Fibroblast of skin of scalp (primary cell): ENCODE data around the gene CEBPB.

Experiments used
- DNase-seq: peaks from one replicate; pipeline ENCODE4 v3.0.0-alpha.2; 2013

CEBPB gene

DNA sequence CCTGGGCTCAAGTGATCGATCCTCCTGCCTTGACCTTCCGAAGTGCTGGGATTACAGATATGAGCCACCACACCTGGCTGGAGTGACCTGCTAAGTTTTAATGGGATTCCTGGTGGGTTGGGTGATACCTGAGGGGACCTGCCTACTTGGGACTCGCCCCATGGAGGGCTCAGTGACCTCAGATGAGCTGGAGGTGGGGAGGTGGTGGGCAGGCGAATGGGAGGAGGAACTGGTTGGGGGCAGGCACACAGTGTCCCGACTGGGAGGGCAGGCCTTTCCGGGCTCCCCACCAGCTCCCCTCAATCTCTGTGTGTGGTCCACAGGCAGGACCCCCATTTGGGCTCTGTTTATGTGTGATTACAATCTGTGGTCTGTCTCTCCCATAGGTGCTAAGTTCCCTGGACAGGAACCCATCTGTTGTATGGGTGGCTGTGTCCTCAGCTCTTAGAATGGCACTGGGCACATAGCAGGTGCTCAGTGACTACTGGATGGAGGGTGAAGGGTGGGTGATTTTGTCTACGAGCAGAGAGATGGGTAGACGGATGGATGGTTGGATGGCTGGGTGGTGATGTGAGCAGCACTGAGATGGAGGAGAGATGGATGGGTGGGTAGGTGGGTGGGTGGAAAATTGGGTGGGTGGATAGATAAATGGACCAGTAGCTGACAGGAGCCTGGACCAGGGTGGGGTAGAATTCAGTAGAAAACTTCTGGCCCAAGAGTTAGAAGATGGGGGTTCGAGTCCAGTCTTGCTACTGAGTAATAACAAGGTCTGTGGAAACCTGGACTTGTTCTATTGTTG, 23.8 kb downstream of the CEBPB start:
- no peak for DNase-seq

DNA sequence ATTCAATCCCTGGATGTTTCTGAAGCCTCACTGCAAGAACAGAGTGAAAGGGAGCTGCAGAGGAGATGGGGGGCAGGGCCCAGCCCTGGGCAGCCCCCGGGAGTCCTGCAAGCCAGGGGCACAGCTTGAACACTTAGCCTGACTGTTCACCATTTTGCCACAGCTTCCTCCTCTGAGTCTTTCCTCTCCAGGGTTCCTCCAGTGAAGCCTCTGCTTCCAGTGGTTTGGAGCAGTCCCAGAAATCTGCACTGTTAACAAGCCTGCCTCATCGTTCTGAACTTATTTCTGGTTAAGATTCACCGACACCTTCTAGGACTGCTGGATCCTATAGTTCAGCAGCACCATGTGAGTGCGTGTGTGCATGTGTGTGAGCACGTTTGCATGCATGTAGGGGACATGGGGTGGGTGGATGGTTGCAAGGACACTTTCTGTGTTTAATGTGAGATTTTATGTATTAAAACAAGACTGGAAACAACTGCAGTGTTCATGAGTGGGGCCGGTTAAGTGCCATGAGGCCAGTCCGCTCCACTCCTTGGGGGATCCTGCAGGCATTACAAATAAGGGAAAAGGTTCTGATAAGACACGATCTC, 24.6 kb downstream of the CEBPB start:
- DNase-seq = peak; percentile 68

DNA sequence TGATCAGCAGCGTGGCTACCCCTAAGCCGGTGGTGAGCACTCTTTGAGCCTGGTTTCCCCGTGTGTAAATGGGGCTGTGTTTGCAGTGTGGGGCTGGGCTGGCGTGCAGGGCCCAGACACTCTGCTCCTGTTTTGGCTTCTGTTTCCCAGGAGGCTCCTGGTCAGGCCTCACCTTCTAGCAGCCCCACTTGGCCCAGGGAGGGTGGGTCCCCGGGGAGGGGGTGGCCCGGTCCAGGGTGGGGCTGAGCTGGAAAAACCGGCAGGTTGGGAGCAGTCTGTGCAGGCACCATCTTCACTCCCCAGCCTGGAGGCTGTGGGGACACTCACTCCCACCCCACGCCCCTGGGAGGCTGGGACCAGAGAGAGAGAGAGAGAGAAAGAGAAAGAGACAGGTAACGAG, 25.3 kb downstream of the CEBPB start:
- no peak for DNase-seq

DNA sequence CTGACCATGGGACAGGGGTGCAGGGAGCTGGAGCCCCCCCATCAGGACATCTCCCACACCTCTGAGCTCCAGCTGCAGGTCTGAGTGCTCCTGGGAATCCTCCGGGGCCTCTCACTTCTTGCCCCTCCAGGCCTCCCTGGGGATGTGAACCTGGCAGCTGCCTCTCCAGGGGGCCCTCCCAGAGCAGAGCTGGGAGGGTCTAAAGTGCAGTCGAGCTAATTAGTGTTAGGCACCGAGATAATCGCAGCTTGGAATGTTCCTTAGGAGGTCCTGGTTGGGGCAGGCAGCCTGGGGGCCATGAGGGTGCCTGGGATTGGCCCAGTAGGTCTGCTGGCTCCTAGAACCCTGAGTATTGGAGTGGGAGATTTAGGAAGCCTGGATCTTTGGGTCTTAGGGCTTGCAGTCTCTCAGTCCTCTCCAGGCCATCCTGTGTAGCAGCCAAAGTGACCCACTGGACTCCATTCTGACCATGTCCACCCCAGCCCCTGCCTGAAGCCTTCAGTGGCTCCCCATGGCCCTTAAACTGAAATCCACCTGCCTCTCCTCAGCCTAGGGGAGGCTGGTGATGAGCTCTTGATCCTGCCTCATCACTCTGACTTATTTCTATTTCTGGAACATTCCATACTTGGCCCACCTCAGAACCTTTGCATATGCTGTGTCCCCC, 26.0 kb downstream of the CEBPB start:
- no peak for DNase-seq

DNA sequence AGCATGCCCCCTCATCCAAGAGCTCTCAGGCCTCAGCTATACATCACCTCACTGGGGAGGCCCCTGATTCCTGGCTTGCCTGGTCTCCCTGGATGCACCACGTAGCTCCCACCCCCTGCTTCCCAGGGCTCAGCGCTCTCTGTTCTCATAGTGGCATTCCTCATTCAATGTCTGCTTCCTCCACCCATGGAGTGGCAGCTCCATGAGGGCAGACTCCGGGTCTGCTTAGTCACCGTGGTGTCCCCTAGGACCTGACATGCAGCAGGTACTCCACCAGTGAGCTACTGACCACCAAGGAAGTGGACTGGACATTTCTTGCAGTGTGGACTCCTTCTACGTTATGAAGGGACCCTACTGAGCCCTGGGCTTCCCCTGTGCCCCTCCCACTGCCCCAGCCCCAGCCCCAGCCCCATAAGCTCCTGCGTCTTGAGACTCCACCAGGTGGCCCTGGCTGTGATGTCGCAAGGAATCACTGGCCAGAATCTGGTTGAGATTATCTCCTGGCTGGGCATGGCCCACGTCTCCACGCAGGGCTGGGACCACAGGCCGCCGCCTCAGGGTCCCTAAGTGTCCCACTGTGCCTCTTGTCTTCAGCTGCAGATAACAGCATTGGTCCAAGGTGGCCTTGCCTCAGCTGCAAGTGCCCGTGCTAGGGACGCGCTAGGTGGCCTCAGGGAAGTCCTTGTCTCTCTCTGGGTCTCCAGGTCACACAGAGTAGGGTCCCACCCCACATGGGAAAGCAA, 26.7 kb downstream of the CEBPB start:
- DNase-seq = no peak

DNA sequence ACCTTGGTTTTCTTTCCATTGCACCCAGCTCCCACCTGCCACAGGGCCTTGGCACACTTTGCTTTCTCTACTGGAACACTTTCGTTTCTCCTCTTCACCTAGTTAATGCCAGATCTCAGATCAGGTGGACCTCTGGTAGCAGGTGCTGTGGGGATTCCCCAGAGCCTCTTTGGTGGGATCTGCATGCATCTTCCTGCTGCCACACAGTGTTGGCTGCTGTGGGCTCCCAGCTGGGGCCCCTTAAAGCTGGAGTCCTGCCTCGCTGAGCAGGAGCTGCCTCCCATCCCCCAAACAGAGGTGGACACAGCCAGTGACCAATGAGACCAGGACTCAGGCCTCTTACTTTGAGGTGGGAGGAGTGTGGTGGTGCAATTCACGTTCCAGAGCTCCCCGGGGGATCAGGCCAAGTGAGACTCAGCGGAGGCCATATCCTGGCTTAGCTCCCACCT, 28.4 kb downstream of the CEBPB start:
- peak; percentile 30 for DNase-seq

DNA sequence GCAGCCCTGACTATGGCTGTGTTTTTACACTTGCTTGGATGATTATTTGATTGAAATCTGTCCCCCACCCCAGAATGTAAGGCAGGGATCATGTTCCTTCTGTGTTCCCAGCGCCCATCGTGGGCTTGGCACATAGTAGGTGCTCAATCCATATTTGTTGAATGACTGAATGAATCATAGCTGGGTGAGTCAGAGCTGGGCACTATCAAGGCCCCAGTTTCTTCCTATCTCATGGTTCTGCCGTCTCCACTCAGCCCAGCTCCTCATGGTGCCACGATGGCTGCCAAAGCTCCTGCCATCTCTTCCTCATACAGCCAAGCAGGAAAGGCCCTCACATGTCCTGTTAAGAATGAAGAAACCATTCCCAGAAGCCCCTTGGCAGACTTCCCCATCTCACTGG, 29.0 kb downstream of the CEBPB start:
- no peak for DNase-seq

DNA sequence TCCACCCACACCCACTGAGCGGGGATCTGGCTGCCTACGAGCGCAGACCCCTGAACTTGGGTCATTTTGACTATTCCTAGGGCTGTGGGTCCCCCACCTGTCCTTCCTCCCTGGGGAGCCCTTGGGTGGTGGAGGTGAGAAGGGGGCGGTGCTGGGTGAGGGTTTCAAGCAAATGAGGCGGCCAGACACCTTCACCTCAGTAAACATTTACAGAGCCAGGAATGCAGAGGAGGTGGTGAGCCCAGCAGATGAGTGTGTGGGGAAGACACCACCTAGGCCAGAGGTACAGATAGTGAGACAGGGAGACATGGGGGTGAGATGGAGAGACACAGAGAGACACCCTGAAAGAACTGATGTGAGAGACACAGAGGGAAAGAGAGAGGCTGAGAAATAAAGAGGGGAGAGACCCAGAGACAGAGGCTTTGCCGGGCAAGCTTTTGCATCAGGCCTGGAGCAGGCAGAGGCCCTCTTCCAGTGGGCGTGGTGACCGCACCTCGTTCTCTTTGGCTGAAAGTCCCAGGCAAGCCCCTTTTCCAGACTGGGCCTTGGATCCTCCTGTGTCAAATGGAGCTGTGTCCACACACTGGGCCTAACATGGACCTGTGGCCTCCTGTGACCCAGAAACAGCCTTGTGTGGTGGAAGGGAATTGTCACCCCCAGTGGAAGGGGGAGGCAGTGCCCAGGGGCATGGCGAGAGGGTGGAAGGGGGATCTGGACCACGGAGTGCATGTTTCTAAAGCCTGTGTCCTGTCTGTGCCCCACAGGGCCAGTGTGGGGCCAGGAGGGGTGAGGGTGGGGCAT, 29.7 kb downstream of the CEBPB start:
- no peak for DNase-seq

DNA sequence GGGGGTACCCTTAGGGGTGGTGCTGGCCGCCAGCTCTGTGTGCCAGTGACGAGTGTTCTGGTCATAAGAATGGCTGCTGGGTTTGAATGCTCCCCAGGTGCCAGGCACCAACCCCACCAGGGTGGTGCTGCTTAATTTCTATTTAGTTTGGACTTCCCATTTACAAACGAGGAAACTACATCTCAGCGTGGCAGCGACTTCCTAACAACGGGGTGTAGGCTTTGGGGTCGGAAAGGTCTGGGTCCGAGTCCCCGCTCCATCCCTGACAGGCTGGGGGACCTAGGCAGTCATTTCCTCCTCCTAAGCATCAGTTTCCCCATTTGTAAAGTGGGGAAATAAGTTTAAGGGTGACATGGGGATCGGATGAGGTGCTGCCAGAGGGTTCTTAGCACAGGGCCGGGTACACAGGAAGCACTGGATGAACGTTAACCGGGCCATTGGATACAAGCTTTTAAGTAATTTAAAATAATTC, 30.3 kb downstream of the CEBPB start:
- no peak for DNase-seq

DNA sequence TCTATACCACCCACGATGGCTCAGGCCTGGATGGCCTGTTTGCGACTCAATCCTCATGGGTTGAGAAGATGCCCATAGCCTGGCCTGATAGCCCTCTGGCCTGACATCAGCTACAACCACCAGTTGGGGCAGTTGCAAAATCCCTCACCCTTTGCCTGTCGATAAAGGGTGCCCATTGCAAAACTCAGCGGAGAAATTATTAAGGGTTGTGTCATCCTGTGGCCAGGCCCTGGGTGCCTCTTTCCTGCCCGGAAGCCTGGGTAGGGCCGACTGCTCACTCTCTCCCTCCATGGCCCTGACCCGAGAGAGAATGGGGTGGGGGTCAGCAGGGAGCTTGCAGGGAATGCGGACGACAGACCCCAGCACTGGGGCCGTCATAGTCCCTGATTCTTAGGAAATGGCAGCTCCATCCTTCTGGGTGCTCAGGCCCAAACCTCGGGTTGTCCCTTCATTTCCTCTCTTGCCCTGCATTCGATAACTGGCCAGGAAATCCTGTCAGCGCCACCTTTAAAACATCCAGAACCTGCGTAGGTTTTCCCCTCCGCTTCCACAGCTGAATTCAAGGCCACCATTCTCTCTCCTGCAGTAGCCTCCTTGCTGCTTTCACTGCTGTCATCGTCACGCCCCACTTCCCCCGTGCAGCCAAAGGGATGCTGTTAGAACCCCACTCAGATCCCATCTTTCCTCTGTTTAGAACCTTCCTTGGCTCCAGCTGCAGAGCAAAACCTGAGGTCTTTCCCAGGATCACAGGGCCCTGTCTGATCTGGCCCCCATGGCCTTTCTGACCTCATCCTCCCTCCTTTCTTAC, 31.1 kb downstream of the CEBPB start:
- DNase-seq = no peak

DNA sequence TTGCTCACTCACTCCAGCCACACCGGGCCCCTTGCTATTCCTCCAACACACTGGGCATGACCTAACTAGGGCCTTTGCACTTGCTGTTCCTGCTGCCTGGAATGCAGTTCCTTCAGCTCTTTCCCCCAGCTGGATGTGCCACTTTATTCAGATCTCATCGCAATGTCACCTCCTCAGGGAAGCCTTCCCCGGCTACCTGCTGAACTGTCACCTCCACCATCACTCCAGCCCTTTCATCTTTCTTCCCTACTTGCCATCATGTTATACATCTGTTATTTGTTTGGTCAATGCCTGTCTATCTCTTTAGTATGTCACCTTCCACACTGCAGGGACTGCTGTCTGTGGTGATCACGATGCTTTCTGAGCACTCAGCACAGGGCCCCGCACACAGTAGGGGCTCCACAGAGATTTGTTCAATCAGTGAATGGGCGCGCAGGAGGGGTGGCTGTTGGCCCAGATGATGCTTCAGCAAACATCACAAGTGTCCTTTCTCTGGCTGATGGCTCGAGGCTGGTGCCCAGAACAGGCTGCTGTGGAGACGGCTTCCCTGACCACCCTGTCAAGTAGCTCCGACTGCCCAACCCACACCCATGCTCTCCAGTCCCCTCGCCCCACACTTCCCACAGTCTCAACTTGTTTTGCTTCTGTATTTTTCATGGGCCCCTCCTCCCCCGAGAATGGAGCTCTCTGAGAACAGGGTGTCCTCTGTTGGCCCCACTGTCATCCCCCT, 31.8 kb downstream of the CEBPB start:
- DNase-seq = no peak

DNA sequence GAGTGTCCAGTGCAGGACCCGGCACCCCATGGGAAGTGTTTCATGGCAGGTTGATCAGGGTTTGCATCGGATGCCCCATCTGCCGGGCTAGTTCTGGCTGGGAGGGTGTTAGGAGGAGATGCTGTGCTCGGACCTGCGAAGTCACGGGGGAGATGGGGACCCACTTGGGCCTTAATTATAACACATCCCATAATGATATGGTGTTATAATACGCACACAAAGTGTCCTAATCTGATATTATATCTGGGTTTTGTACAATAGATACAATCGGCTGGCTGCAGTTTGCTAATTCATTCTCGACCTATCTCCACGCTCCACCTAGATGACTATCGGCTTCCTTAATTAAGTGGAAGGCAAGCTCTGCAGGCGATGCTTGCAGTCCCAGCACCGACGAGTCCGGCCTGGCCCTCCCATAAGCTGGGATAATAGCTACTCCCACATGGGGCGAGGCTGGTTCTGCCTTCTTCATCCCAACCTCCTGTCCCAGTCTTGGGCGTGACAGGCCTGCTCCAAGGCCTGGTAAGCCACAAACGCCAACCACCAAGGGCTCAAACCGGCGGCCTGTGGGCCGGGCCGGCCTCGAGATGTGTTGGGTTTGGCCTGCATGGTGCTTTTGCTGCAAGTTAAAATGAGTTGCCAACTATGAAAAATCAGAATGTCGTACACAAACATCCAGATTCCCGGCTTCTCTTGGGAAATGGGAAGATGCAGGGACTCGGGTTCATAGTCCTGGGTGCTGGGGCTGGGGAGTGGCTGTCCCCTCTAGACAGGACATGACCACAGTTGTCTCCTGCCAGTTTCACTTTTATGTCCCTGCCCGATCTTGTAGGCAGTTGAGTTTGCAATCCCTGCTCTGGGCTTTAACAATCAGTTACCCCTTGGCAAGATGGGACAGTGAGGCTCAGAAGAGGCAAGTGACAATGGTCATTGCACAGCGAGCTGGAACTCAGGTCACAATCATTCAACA, 32.7 kb downstream of the CEBPB start:
- DNase-seq = no peak

DNA sequence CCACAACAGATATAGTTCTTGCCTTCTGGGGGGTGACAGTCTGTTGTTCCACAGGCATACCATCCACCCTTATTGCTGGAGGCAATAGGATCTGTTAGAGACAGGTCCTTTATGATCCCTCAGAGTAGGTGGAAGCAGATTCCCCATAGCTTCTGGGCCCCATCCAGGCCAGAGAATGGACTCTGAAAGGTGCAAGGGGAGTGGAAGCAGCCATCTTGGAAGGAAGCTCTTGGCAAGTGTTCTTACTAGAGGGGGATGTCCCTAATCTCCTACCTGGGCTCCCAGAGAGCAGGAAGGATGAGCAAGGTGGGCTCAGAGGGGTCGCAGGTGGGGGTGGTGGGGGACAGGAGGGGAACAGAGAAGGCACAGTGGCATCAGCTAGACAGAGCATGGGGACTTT, 33.4 kb downstream of the CEBPB start:
- DNase-seq = no peak

DNA sequence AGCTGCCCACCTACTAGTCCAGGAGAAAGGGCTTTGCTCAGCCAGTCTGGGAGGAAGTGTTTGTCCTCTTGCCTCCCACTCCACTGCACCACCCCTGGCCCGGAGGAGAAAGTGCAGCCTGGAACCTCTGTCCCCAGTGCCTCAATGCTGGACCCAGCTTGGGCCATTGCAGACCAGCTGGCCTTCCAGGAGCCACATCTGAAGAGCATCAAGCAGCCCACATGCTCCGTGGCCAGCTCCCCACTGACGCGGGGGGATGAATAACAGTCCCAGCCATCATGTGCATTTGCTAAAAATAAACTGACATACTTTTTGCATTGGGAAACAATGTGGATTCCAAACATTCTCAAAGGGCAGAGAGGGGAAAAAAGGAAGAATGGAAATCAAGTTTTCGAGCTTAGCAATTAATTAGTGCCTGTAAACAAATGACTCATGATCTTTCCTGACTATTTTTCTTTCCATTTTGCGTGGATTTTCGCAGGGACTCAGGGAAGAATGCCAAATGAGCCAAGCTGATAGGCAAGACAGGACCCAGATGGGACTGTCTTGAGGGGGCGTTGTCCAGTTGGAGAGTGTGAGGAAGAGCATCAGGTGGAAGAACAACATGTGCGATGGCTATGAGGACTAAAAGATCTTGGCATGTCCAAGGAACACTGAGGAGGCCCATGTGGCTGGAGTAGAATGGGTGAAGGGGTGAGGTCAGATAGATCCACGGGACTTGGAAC, 34.1 kb downstream of the CEBPB start:
- DNase-seq = peak; percentile 89

DNA sequence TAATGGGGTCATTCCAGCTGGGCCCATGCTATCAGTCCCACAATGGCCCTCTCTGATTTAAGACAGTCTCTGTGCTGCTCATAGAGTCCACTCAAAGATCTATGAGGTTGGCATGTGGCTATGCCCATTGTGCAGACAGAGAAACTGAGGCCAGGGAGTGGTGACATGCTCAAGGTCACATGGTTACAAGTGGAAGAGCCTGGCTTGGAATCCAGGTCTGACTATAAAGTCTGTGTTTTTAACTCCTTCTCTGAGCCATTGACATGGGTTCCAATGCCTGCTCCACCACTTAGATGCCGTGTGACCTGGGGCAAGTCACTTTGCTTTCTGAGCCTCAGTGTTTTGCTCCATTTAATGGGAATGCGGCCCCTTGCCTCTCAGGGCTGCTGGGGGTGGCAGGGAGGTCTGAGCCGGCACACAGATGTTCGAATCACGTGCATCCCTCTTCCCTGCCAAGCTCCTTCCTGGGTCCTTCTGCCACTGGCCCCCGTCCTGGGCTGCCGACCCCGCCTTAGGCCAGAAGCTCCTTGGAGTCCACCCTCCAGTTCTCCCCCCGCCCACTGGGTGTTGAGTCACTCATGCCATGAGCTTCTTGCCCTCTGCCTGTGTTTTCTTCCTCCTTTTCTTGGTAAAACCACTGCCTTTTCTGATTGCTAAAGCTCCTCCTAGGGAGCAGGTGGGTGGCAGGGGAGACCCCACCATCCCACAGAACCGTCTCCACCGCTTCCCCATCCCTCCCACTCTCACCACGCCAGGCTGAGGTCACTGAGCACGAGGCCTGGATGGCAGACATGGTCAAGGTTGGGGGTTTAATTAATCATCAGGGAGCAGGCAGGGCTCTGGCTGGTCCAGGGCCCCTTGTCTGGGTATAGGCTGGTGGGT, 35.7 kb downstream of the CEBPB start:
- DNase-seq = peak; percentile 26

DNA sequence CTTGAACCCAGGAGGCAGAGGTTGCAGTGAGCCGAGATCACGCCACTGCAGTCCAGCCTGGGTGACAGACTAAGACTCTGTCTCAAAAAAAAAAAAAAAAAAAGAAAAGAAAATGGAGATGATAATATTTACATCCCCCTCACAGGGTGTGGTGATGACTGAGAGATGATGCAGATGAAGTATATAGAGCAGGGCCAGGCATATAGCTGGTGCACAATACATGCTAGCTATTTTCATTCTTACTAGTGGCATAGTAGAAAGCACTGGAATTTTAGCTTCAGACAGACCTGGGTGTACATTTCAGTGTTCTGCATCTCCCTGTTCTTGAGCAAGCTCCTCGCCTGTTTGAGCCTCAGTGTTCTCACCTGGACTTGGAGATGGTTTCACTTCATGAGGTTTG, 36.9 kb downstream of the CEBPB start:
- DNase-seq = no peak

DNA sequence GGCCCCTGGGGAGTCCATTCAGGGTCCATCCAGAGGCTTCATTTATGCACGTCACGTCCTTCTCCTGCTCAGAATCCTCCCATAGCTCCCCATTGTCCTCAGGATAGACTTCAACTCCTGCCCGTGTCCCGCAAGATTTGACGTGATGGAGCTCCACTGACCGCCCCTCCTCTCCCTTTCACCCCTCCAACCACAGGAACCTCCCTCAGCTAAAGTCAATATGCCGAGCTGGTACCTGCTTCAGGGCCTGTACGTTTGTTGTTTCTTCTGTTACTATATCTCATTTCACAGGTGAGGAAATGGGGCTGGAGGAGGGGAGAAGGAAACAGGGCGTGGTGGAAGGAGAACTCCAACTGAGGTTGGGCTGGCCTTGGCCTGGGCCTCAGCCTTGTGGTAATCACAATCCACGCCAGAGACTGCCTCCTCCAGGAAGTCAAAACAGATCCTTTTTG, 38.6 kb downstream of the CEBPB start:
- DNase-seq = no peak
